ENCODE results near the gene PSMB4.
"Not testable (repeated sequence)": the region's sequence is repeated elsewhere in the genome, so short reads cannot be mapped to it uniquely, and the experiment has no call there.

PSMB4 gene

GRCh38 chr1:151403612-151404011 is 4.2 kb downstream of the PSMB4 start:
- no peaks in the 10 kb centered on the region for H3K27me3 Mint-ChIP-seq (ENCODE audit: low read depth)
- H3K4me3 Mint-ChIP-seq, result no peak overlapping the region
- peaks cover 16% of the 10 kb centered on the region for H3K4me1 Mint-ChIP-seq (ENCODE audit: low read depth)
- peak overlapping the region; percentile 27 for H3K27ac Mint-ChIP-seq
- no peak for DNase-seq (ENCODE audit: low spot score)
- H3K36me3 Mint-ChIP-seq (ENCODE audit: low read depth), result peaks cover 71% of the 10 kb centered on the region
- no peaks in the 10 kb centered on the region for H3K9me3 Mint-ChIP-seq

GRCh38 chr1:151405187-151405951 is 6.0 kb downstream of the PSMB4 start:
- no peak for DNase-seq (ENCODE audit: low spot score)
- Mint-ChIP-seq H3K4me3 (no peak overlapping the region), H3K27ac (no peak overlapping the region), H3K36me3 (ENCODE audit: low read depth) (peaks cover 71% of the 10 kb centered on the region), H3K9me3 (no peaks in the 10 kb centered on the region), H3K4me1 (ENCODE audit: low read depth) (peaks cover 10% of the 10 kb centered on the region), H3K27me3 (ENCODE audit: low read depth) (no peaks in the 10 kb centered on the region)

DNA sequence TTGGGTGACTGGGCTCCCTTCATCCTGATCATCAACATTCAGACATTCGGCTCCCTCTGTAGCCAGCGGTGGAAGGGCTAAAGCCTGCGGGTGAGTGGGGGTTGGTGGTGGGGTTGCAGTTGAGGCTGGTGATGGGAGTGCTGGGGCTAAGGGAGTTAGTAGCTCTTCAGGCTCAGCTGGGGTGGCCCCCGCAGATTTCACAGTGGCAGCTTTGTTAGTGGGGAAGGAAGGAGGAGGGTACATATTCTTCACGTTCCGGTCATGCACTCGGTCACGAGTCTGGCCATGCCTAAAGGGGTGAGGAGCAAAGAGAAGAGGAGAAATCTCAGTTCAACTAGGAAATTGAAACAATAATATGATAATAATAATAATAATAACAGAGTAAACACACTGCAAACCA is 6.8 kb downstream of the PSMB4 start:
- H3K36me3 Mint-ChIP-seq (ENCODE audit: low read depth), result peaks cover 70% of the 10 kb centered on the region
- no peak overlapping the region for H3K27ac Mint-ChIP-seq
- no peak for DNase-seq (ENCODE audit: low spot score)
- H3K27me3 Mint-ChIP-seq (ENCODE audit: low read depth), result no peaks in the 10 kb centered on the region
- H3K4me1 Mint-ChIP-seq (ENCODE audit: low read depth), result peaks cover 2% of the 10 kb centered on the region
- H3K4me3 Mint-ChIP-seq, result no peak overlapping the region
- no peaks in the 10 kb centered on the region for H3K9me3 Mint-ChIP-seq

- H3K27ac Mint-ChIP-seq, result no peak overlapping the region
- H3K4me3 Mint-ChIP-seq, result no peak overlapping the region
- H3K36me3 Mint-ChIP-seq (ENCODE audit: low read depth), result peaks cover 64% of the 10 kb centered on the region
Measured at GRCh38 chr1:151407304-151407703, 7.9 kb downstream of the PSMB4 start.

DNA sequence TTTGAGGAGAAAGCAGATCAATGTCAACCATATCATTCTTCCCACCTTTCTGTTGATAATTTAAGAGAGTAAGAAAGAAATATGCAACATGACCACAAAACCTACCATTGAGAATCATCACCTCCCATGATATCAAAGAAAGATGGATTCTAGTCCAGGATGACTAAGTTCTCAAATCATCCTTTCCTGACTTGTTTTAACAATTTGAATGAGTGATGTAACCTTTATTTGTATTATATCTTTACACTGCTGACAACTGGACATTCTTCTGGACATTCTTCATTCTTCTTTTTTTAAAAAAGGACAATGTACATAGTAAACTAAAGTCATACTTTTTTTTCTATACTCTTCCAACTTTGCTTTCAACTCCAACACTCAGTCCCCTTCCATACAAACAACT is 9.5 kb downstream of the PSMB4 start:
- no peak overlapping the region for H3K27ac Mint-ChIP-seq
- no peaks in the 10 kb centered on the region for H3K27me3 Mint-ChIP-seq (ENCODE audit: low read depth)
- no peak for DNase-seq (ENCODE audit: low spot score)
- no peaks in the 10 kb centered on the region for H3K4me1 Mint-ChIP-seq (ENCODE audit: low read depth)
- no peaks in the 10 kb centered on the region for H3K9me3 Mint-ChIP-seq
- no peak overlapping the region for H3K4me3 Mint-ChIP-seq
- peaks cover 55% of the 10 kb centered on the region for H3K36me3 Mint-ChIP-seq (ENCODE audit: low read depth)

More at GRCh38 chr1:151407304-151407703, 7.9 kb downstream of the PSMB4 start:
- Mint-ChIP-seq H3K4me1 (ENCODE audit: low read depth) (no peaks in the 10 kb centered on the region), H3K9me3 (no peaks in the 10 kb centered on the region), H3K27me3 (ENCODE audit: low read depth) (no peaks in the 10 kb centered on the region)
- DNase-seq (ENCODE audit: low spot score), result no peak

DNA sequence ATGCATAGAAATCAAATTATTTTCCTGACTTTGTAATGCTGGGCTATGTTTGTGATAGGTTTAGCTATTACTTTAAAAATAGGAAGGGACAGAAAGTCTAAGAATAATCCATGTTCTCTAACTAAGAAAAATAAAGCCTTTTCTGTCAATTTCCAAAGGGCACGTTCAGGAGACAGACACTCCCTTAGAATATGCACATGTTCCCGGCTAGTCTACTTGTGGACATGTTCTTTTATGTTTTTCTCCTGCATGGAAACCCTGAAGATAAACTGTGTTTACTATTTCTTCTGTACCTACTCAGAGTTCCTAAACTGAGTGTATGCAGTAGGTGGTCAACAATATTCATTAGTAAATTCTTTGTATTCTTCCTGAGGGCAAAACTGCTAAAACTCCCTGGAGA is 12.5 kb downstream of the PSMB4 start:
- Mint-ChIP-seq H3K4me3 (no peak overlapping the region), H3K27ac (no peak overlapping the region)
- DNase-seq (ENCODE audit: low spot score), result no peak

GRCh38 chr1:151416231-151416630 is 16.9 kb downstream of the PSMB4 start:
- Mint-ChIP-seq H3K4me3 (no peak overlapping the region), H3K27me3 (ENCODE audit: low read depth) (no peaks in the 10 kb centered on the region), H3K36me3 (ENCODE audit: low read depth) (peaks cover 26% of the 10 kb centered on the region), H3K4me1 (ENCODE audit: low read depth) (no peaks in the 10 kb centered on the region), H3K27ac (no peak overlapping the region), H3K9me3 (no peaks in the 10 kb centered on the region)
- no peak for DNase-seq (ENCODE audit: low spot score)

More for the DNA sequence above, 12.5 kb downstream of the PSMB4 start:
- H3K27me3 Mint-ChIP-seq (ENCODE audit: low read depth), result no peaks in the 10 kb centered on the region
- H3K36me3 Mint-ChIP-seq (ENCODE audit: low read depth), result peaks cover 42% of the 10 kb centered on the region
- no peaks in the 10 kb centered on the region for H3K4me1 Mint-ChIP-seq (ENCODE audit: low read depth)
- H3K9me3 Mint-ChIP-seq, result no peaks in the 10 kb centered on the region

DNA sequence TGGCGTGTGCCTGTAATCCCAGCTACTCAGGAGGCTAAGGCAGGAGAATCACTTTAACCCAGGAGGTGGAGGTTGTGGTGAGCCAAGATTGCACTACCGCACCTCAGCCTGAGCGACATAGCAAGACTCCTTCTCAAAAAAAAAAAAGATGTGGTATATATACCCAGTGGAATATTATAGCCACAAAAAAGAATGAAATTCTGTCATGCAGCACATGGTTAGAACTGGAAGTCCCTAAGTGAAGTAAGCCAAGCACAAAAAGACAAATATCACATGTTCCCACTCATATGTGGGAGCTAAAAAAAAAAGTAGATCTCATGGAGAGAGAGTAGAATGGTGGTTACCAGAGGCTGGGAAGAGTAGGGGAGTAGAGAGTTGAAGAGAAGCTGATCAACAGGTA is 18.7 kb downstream of the PSMB4 start:
- Mint-ChIP-seq H3K36me3 (ENCODE audit: low read depth) (peaks cover 27% of the 10 kb centered on the region), H3K4me3 (no peak overlapping the region), H3K4me1 (ENCODE audit: low read depth) (no peaks in the 10 kb centered on the region), H3K27ac (no peak overlapping the region), H3K9me3 (no peaks in the 10 kb centered on the region), H3K27me3 (ENCODE audit: low read depth) (no peaks in the 10 kb centered on the region)
- DNase-seq (ENCODE audit: low spot score), result no peak

GRCh38 chr1:151419819-151420218 is 20.4 kb downstream of the PSMB4 start:
- no peak overlapping the region for H3K27ac Mint-ChIP-seq
- no peak for DNase-seq (ENCODE audit: low spot score)
- peaks cover 40% of the 10 kb centered on the region for H3K36me3 Mint-ChIP-seq (ENCODE audit: low read depth)
- H3K4me1 Mint-ChIP-seq (ENCODE audit: low read depth), result no peaks in the 10 kb centered on the region
- H3K9me3 Mint-ChIP-seq, result no peaks in the 10 kb centered on the region
- no peaks in the 10 kb centered on the region for H3K27me3 Mint-ChIP-seq (ENCODE audit: low read depth)
- no peak overlapping the region for H3K4me3 Mint-ChIP-seq

GRCh38 chr1:151425103-151425502 is 25.7 kb downstream of the PSMB4 start:
- H3K36me3 Mint-ChIP-seq (ENCODE audit: low read depth), result peaks cover 59% of the 10 kb centered on the region
- H3K27me3 Mint-ChIP-seq (ENCODE audit: low read depth), result no peaks in the 10 kb centered on the region
- H3K27ac Mint-ChIP-seq, result no peak overlapping the region
- H3K9me3 Mint-ChIP-seq, result no peaks in the 10 kb centered on the region
- no peak for DNase-seq (ENCODE audit: low spot score)
- no peaks in the 10 kb centered on the region for H3K4me1 Mint-ChIP-seq (ENCODE audit: low read depth)
- no peak overlapping the region for H3K4me3 Mint-ChIP-seq

GRCh38 chr1:151428068-151428467 is 28.7 kb downstream of the PSMB4 start:
- Mint-ChIP-seq H3K9me3 (no peaks in the 10 kb centered on the region), H3K27ac (no peak overlapping the region), H3K4me1 (ENCODE audit: low read depth) (no peaks in the 10 kb centered on the region), H3K27me3 (ENCODE audit: low read depth) (no peaks in the 10 kb centered on the region), H3K36me3 (ENCODE audit: low read depth) (peaks cover 51% of the 10 kb centered on the region), H3K4me3 (no peak overlapping the region)
- no peak for DNase-seq (ENCODE audit: low spot score)

GRCh38 chr1:151433827-151434226 is 34.5 kb downstream of the PSMB4 start:
- H3K9me3 Mint-ChIP-seq; H3K4me1 Mint-ChIP-seq (ENCODE audit: low read depth); H3K27ac Mint-ChIP-seq; H3K27me3 Mint-ChIP-seq (ENCODE audit: low read depth); DNase-seq (ENCODE audit: low spot score); H3K4me3 Mint-ChIP-seq: not testable (repeated sequence)
- H3K36me3 Mint-ChIP-seq (ENCODE audit: low read depth), result peaks cover 15% of the 10 kb centered on the region

DNA sequence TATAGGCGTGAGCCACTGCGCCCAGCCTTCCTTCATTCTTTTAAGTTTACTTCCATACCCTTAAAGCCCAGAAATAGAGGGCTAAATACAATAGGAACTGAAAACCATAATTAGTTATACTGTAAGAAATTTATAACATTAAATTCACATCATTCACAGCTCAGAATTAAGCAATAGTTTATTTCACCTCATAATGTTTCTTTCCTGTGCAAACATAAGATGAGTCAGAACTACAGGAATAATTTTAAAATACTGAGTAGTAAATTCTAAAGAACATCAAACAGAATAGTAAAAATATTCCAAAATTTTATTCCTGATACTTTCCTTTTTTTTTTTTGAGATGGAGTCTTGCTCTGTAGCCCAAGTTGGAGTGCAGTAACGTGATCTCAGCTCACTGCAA is 35.8 kb downstream of the PSMB4 start:
- no peak overlapping the region for H3K27ac Mint-ChIP-seq

DNA sequence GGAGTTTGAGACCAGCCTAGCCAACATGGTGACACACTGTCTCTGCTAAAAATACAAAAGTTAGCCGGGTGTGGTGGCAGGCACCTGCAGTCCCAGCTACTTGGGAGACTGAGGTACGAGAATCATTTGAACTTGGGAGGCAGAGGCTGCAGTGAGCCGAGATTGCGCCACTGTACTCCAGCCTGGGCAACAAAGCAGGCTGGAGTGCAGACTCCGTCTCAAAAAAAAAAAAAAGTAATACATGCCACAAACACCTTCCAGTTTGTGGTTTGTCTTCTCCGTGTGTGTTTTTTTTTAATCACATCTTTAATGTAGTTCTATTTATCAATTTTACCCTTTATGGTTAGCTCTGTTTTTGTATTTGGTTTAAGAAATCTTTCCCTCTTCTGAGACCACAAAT is 37.6 kb downstream of the PSMB4 start:
- H3K4me3 Mint-ChIP-seq, result no peak overlapping the region
- H3K27me3 Mint-ChIP-seq (ENCODE audit: low read depth), result no peaks in the 10 kb centered on the region
- no peaks in the 10 kb centered on the region for H3K9me3 Mint-ChIP-seq
- no peak for DNase-seq (ENCODE audit: low spot score)
- peaks cover 9% of the 10 kb centered on the region for H3K36me3 Mint-ChIP-seq (ENCODE audit: low read depth)
- peaks cover 10% of the 10 kb centered on the region for H3K4me1 Mint-ChIP-seq (ENCODE audit: low read depth)
- no peak overlapping the region for H3K27ac Mint-ChIP-seq

More for the DNA sequence above, 35.8 kb downstream of the PSMB4 start:
- Mint-ChIP-seq H3K36me3 (ENCODE audit: low read depth) (peaks cover 7% of the 10 kb centered on the region), H3K9me3 (no peaks in the 10 kb centered on the region), H3K27me3 (ENCODE audit: low read depth) (no peaks in the 10 kb centered on the region), H3K4me3 (no peak overlapping the region), H3K4me1 (ENCODE audit: low read depth) (peaks cover 3% of the 10 kb centered on the region)
- no peak for DNase-seq (ENCODE audit: low spot score)

DNA sequence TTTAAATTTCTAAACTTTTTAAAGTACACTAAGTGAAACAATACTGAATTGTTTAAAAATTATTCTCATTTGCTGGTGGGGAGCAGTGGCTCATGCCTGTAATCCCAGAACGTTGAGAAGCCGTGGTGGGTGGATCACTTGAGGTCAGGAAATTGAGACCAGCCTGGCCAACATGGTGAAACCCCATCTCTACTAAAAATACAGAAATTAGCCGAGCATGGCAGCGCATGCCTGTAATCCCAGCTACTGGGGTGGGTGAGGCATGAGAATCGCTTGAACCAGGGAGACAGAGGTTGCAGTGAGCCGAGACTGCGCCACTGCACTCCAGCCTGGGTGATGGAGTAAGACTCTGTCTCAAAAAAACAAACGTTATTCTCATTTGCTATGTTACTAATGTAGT is 38.0 kb downstream of the PSMB4 start:
- H3K9me3 Mint-ChIP-seq; DNase-seq (ENCODE audit: low spot score); H3K27me3 Mint-ChIP-seq (ENCODE audit: low read depth); H3K27ac Mint-ChIP-seq; H3K36me3 Mint-ChIP-seq (ENCODE audit: low read depth); H3K4me3 Mint-ChIP-seq: not testable (repeated sequence)
- H3K4me1 Mint-ChIP-seq (ENCODE audit: low read depth), result peaks cover 10% of the 10 kb centered on the region
